Smooth muscle cell of trachea (primary cell): ENCODE measurements around the gene PATE2. TPM values are rescaled to one million over a fixed set of nuclear protein-coding genes. Genes with fewer than 3 reads are reported as not detected.

Experiments used
- total RNA-seq: library from RNA; depleted of rRNA; stranded (reverse); fragments of >200 nt; gene quantifications from 2 replicates; pipeline ENCODE4 v1.2.1, GENCODE V29; 2014

The PATE2 gene
- 0.29 and 0.66 TPM in 2 replicates for total RNA-seq

DNA sequence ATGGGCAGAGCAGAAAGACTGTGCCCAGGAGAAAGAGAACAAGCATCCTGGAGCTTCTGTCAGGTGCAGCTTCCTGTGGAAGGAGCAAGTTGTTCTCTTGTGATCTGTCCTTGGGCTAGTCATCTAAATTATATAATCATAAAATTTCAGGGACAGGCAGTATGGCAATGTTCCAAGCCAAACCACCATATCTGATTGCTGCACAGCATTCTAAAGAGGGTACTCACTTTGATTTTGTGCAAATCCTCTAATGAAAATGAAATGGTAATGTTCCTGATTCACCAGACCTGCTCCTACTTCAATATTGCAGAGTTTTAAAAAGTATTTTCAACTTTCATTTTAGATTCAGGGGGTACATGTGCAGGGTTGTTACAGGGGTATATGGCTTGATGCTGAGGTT, at the start of gene PATE2:
Gene PATE2 (minus strand): TSS at position 101 of the 400 bp plus-strand sequence. CDS start 55 bp downstream, at position 46.

DNA sequence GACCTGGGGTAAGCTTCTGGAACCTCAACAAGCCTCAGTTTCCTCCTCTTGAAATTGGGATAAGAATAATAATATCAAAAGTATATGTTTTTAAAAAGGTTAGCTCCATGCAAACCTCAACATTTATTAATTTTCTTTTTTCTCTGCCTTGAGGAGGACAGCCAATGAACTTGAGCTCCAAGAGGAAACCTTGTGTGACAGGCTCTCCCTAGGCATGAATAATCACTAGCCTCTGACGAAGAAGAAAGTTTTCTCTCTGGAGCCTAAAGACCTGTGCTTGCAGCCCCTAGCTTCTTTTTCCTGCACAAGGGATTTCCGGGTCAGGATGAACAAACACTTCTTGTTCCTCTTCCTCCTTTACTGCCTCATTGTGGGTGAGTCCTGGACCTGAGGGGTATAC, 9.2 kb upstream of the PATE2 start, which contains the start of gene PATE3:
Gene PATE3 (plus strand): TSS at position 301 of the 400 bp plus-strand sequence. CDS start 25 bp downstream, at position 326.

DNA sequence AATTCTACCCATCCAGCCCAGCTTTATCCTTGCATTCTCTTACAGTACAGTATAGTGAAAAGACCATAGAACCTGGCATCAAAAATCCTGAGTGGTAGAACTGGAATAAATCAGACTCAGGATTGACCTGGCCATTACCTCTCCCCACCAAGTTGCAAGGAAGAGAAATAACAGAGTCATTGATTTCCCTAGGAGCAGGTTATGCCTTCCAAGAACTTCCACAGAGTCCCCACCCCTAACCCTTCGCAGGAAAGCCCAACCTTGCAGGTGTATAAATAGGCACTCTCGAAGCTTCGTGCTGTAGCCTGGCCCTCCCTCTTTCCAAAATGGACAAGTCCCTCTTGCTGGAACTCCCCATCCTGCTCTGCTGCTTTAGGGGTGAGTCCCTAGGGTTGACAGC, 32.6 kb downstream of the PATE2 start, which contains the start of gene PATE1:
Gene PATE1 (plus strand): TSS at position 301 of the 400 bp plus-strand sequence. CDS start 26 bp downstream, at position 327.

Other genes starting within 250 kb of the PATE2 start
- gene EI24, start 209.4 kb downstream of the PATE2 start, total RNA-seq = 95.4 and 159 TPM in 2 replicates
- gene STT3A, start 186.0 kb downstream of the PATE2 start, total RNA-seq = 192 and 246 TPM in 2 replicates
- gene CHEK1, start 153.7 kb downstream of the PATE2 start, total RNA-seq = 22.0 and 47.6 TPM in 2 replicates
- gene ACRV1, start 98.0 kb downstream of the PATE2 start, total RNA-seq = under 0.01 and 0.15 TPM in 2 replicates
- not detected in 2 replicates for gene PATE1, start 32.5 kb downstream of the PATE2 start, total RNA-seq
- gene PATE3, start 9.3 kb upstream of the PATE2 start, total RNA-seq = not detected in 2 replicates
- not detected in 2 replicates for gene PATE4, start 54.5 kb upstream of the PATE2 start, total RNA-seq
- gene HYLS1, start 108.8 kb upstream of the PATE2 start, total RNA-seq = 2.8 and 10.0 TPM in 2 replicates
- 8.6 and 10.9 TPM in 2 replicates for gene PUS3, start 124.4 kb upstream of the PATE2 start, total RNA-seq
- not detected in 2 replicates for gene DDX25, start 125.7 kb upstream of the PATE2 start, total RNA-seq
- gene VSIG10L2, start 167.2 kb upstream of the PATE2 start, total RNA-seq = not detected in 2 replicates